ENCODE measurements around the gene KLK3.

Gene KLK3

DNA sequence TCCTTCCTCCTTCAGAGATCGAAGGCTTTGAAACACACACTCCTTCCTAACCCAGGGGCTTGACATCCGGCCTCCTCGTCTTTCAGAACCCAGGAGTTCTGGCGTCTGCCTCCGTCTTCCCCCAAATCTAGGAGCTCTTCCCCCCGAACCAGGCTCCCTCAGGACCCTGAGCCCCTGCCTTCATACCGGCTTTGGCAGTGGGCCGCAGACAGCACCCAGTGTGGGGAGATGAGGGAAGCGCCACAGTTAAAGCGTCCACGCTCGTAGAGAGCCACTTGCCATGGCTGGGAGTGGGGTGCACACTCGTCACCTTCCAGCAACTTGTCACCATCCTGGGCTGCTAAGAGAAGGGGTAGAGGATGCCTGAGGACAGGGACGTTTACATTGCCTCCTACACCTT lies 27.2 kb upstream of the KLK3 start:
- H3K27me3 ChIP-seq (ENCODE audit: low read depth, low read length), result peaks cover 27% of the 10 kb centered on the region
- H3K9me3 ChIP-seq (ENCODE audit: insufficient read depth, low read length), result no peaks in the 10 kb centered on the region
- H3K36me3 ChIP-seq (replicated peaks; ENCODE audit: low read depth, low read length), result no peaks in the 10 kb centered on the region
- H3K4me1 ChIP-seq (ENCODE audit: low read length), result no peaks in the 10 kb centered on the region
- TF ChIP-seq, protein P1, sequence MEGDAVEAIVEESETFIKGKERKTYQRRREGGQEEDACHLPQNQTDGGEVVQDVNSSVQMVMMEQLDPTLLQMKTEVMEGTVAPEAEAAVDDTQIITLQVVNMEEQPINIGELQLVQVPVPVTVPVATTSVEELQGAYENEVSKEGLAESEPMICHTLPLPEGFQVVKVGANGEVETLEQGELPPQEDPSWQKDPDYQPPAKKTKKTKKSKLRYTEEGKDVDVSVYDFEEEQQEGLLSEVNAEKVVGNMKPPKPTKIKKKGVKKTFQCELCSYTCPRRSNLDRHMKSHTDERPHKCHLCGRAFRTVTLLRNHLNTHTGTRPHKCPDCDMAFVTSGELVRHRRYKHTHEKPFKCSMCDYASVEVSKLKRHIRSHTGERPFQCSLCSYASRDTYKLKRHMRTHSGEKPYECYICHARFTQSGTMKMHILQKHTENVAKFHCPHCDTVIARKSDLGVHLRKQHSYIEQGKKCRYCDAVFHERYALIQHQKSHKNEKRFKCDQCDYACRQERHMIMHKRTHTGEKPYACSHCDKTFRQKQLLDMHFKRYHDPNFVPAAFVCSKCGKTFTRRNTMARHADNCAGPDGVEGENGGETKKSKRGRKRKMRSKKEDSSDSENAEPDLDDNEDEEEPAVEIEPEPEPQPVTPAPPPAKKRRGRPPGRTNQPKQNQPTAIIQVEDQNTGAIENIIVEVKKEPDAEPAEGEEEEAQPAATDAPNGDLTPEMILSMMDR (IDR thresholded peaks at IDR 0.05; ENCODE audit: low read depth, low read length), result no peak
- no peak for TF ChIP-seq EZH2phosphoT487 (IDR thresholded peaks at IDR 0.05; ENCODE audit: low read depth)
- no peaks in the 10 kb centered on the region for H3K79me2 ChIP-seq (ENCODE audit: low read length)
- no peaks in the 10 kb centered on the region for H4K20me1 ChIP-seq (ENCODE audit: insufficient read depth, low read length)
- no peak overlapping the region for H3K4me2 ChIP-seq (ENCODE audit: low read length)
- no peak overlapping the region for H3K4me3 ChIP-seq (ENCODE audit: low read length)
- H3K9ac ChIP-seq (ENCODE audit: low read length), result no peak overlapping the region
- no peak overlapping the region for H3K27ac ChIP-seq (ENCODE audit: low read length)
- H2AFZ ChIP-seq (ENCODE audit: low read depth, low read length), result no peak overlapping the region

DNA sequence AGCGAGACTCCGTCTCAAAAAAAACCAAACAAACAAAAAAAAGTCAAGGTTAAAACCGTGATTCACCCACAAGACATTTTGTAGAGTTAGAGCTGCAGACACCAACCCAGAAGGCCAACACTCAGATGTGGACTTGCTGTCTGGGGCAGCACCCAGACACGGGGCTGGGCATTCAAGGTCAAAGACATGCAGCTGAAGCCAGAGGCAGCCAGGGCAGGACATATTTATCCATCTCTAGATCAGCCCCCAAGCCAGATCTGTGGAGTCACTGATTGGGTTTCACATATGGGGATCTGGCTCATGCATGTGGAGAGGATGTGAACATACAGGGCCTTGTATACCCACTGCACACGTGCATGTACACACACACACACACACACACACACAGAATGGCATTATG lies 24.9 kb upstream of the KLK3 start:
- TF ChIP-seq EZH2phosphoT487 (IDR thresholded peaks at IDR 0.05; ENCODE audit: low read depth), result no peak
- TF ChIP-seq, protein P1 (IDR thresholded peaks at IDR 0.05; ENCODE audit: low read depth, low read length), result no peak
- Histone ChIP-seq H3K36me3 (replicated peaks; ENCODE audit: low read depth, low read length) (no peaks in the 10 kb centered on the region), H3K4me1 (ENCODE audit: low read length) (no peaks in the 10 kb centered on the region), H3K27me3 (ENCODE audit: low read depth, low read length) (peaks cover 19% of the 10 kb centered on the region), H3K4me2 (ENCODE audit: low read length) (no peak overlapping the region), H3K79me2 (ENCODE audit: low read length) (no peaks in the 10 kb centered on the region), H3K4me3 (ENCODE audit: low read length) (no peak overlapping the region), H2AFZ (ENCODE audit: low read depth, low read length) (no peak overlapping the region), H4K20me1 (ENCODE audit: insufficient read depth, low read length) (no peaks in the 10 kb centered on the region), H3K27ac (ENCODE audit: low read length) (no peak overlapping the region), H3K9me3 (ENCODE audit: insufficient read depth, low read length) (no peaks in the 10 kb centered on the region), H3K9ac (ENCODE audit: low read length) (no peak overlapping the region)

DNA sequence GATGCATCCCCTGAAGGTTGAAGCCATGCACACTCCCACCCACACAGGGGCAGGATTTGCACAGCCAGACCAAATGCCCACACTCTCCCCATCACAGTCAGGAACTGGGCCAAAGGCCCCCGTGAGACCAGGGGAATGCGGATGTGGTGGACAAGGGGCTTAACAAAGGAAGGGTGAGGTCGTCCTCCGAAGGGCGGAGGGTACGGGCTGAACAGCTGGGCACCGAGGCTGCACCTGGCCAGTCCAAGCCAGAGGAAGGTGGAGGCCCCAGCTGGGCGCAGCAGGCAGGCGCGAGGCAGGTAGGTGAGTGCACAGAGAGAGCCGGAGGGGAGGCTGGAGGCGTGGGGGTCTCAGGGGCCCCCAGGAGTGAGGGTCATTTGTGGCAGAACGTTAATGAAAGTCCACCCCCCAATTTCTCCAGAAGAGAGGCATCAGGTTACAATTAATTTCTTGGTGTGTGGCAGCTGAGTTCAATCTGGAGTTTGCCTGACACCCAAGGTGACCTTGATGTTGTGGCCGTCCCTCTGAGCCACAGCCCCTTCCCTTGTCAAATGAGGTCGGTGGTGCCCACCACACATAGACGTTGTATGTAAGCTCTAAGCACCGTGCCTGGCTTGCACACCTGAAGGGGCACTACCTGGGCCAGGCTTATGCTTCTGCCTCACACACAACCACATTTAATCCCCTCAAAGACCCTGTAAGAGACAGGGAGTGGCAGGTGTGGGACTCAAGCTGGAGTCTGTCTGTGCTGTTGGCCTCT lies 24.3 kb upstream of the KLK3 start:
- H2AFZ ChIP-seq (ENCODE audit: low read depth, low read length), result no peak overlapping the region
- no peak overlapping the region for H3K4me3 ChIP-seq (ENCODE audit: low read length)
- no peaks in the 10 kb centered on the region for H3K9me3 ChIP-seq (ENCODE audit: insufficient read depth, low read length)
- no peak overlapping the region for H3K27ac ChIP-seq (ENCODE audit: low read length)
- H3K4me1 ChIP-seq (ENCODE audit: low read length), result peaks cover 5% of the 10 kb centered on the region
- peaks cover 19% of the 10 kb centered on the region for H3K27me3 ChIP-seq (ENCODE audit: low read depth, low read length)
- H3K4me2 ChIP-seq (ENCODE audit: low read length), result no peak overlapping the region
- H3K9ac ChIP-seq (ENCODE audit: low read length), result no peak overlapping the region
- no peaks in the 10 kb centered on the region for H3K79me2 ChIP-seq (ENCODE audit: low read length)
- TF ChIP-seq, protein P1 (IDR thresholded peaks at IDR 0.05; ENCODE audit: low read depth, low read length), result no peak
- no peak for TF ChIP-seq EZH2phosphoT487 (IDR thresholded peaks at IDR 0.05; ENCODE audit: low read depth)
- H3K36me3 ChIP-seq (replicated peaks; ENCODE audit: low read depth, low read length), result no peaks in the 10 kb centered on the region
- no peaks in the 10 kb centered on the region for H4K20me1 ChIP-seq (ENCODE audit: insufficient read depth, low read length)

DNA sequence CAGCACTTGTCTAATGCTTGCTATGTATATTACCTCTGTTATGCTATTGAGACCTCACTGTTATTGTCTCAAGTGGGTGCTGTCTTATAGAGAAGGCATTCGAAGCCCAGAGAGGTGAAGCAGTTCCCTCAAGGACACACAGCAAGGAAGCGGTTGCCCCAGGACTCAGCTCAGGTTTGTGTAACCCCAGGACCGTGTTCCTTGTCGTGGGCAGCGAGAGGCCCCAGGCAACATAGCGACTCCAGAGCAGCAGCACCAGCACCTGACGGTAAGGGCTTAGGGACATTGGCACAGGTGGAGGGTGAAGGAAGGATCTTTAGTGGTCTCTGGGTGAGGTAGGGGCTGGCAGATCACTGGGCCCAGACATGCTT lies 23.7 kb upstream of the KLK3 start:
- Histone ChIP-seq H3K4me1 (ENCODE audit: low read length) (peaks cover 6% of the 10 kb centered on the region), H3K27me3 (ENCODE audit: low read depth, low read length) (peaks cover 19% of the 10 kb centered on the region), H2AFZ (ENCODE audit: low read depth, low read length) (no peak overlapping the region), H3K9me3 (ENCODE audit: insufficient read depth, low read length) (no peaks in the 10 kb centered on the region), H3K4me2 (ENCODE audit: low read length) (no peak overlapping the region), H3K36me3 (replicated peaks; ENCODE audit: low read depth, low read length) (no peaks in the 10 kb centered on the region), H3K4me3 (ENCODE audit: low read length) (no peak overlapping the region), H3K27ac (ENCODE audit: low read length) (no peak overlapping the region), H3K9ac (ENCODE audit: low read length) (no peak overlapping the region), H3K79me2 (ENCODE audit: low read length) (no peaks in the 10 kb centered on the region), H4K20me1 (ENCODE audit: insufficient read depth, low read length) (no peaks in the 10 kb centered on the region)
- TF ChIP-seq EZH2phosphoT487 (IDR thresholded peaks at IDR 0.05; ENCODE audit: low read depth), result no peak
- TF ChIP-seq, protein P1 (IDR thresholded peaks at IDR 0.05; ENCODE audit: low read depth, low read length), result no peak

Data from OCI-LY3 (cell line).